WTC11 (cell line): Measurements from ENCODE around the gene DNAJC21.

Experiments used
- CTCF ChIP-seq: fragments of 200-600 bp; IDR thresholded peaks from 2 replicates; pipeline ENCODE4 v1.8.0; 2022; ENCODE audit warnings: antibody characterized with exemption
- MAX ChIP-seq: sonication (generic); formaldehyde crosslinking; IDR thresholded peaks from 2 replicates; pipeline ENCODE4 v1.8.0; 2022; ENCODE audit warnings: mild to moderate bottlenecking, missing genetic modification reagents

GRCh38 chr5:34899066-34899465 is 30.3 kb upstream of the DNAJC21 start:
- TF ChIP-seq MAX (no peak), CTCF (no peak)
